ENCODE results near the gene DIPK1B.
"Not testable (repeated sequence)": the region's sequence is repeated elsewhere in the genome, so short reads cannot be mapped to it uniquely, and the experiment has no call there.

The DIPK1B gene

DNA sequence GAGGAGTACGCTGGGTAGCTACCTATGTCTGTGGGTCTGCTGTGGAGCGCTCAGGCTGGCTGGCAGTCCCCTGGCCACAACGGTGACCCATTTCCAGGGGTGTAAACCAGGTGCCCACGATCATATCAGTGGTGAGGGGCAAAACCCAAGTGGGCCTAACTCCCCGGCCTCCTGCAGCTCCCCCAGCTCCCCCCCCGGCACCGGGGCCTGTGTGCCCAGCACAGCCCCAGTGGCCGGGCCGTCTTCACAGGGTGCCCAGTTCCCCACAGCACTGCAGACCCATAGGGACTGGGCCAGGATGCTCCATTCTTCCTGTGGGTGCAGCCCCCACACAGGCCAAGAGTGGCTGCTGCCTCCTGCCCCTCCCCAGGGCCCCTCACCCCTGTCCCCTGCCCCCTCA, 46.6 kb downstream of the DIPK1B start:
- no peak for DNase-seq
- in situ Hi-C loops (cut with MboI; ENCODE audit: low pct_unique_long_range_greater_than_20kb, low sequenced_read_pairs): no loop called here

DNA sequence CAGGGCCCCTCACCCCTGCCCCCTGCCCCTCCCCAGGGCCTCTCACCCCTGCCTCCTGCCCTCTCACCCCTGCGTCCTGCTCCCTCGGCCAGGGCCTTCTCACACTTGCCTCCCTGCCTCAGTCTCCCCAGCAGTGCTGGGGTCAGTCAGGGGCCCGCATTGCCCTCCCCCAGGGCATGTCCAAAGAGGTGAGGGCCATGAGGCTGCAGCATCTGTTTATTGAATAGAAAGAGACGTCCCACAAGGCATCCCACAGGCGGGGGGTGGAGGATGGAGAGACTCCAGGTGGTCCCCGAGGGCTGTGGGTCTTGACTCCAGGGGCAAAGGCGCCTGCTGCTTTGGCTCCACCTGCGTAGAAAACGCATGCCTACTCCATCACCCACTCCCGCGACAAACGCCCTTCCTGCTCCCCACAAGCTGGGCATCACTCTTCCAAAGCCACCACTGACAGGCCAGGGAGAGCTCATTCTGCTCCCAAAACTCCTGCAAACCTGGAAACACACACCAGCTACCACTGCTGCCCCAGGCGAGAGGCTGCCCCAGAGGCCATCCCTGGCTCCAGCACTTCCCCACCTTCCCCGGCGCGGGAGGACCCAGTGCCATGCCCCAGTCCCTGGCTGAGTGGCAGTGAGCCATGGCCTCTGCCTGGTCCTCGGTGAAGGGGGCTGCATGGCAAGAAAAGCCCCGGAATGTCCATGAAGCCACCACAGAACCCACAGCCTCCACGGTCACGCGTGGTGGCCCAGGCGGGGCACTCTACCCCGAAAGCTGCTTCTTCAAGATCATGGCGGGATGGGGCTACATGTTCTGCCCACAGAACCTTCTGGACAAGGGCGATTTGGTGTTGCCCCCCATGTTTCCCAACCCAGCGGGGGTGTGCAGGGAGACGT, 47.3 kb downstream of the DIPK1B start:
- in situ Hi-C loops (cut with MboI; ENCODE audit: low pct_unique_long_range_greater_than_20kb, low sequenced_read_pairs): no loop called here
- DNase-seq: no peak

DNA sequence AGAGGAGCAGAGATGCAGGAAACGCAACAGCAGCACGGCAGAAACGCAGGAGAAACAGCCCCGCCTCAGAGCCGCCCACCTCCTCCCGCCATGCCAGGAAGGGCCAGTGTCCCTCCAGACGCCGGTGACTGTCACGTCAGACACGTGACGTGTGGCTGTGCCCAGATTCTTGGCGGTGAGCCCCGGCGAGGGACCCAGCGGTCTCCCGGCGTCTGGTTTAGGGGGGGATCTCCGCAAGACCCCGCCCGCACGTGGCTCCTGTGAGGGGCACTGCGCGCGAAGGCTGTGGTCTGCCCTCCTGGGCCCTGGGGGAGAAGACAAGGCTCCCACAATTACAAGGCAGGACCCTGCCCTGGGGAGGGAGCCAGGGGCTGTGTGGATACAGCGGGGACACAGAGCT, 48.1 kb downstream of the DIPK1B start:
- no peak for DNase-seq
- in situ Hi-C loops (cut with MboI; ENCODE audit: low pct_unique_long_range_greater_than_20kb, low sequenced_read_pairs): no loop called here

DNA sequence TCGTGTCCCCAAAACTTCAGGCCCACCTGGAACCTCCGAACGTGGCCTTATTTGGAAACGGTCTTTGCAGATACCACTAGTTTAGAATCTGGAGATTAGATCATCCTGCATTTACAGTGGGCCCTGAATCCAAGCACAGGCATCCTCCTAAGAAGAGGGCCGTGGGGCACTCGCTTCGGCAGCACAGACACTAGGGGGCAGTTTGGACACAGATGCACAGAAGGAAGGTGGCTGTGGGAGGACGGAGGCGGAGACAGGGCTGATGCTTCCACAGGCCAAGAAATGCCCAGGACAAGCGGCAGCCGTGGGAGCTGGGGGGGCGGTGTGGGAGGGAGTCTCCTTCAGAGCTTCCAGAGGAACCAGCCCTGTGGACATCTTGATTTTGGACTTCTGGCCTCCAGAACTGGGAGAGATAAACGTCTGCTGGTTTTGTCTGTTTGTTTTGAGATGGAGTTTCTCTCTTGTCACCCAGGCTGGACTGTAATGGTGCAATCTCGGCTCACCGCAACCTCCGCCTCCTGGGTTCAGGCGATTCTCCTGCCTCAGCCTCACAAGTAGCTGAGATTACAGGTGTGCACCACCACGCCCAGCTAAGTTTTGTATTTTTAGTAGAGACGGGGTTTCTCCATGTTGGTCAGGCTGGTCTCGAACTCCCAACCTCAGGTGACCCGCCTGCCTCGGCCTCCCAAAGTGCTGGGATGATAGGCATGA, 48.6 kb downstream of the DIPK1B start:
- in situ Hi-C loops (cut with MboI; ENCODE audit: low pct_unique_long_range_greater_than_20kb, low sequenced_read_pairs): not testable (repeated sequence)

DNA sequence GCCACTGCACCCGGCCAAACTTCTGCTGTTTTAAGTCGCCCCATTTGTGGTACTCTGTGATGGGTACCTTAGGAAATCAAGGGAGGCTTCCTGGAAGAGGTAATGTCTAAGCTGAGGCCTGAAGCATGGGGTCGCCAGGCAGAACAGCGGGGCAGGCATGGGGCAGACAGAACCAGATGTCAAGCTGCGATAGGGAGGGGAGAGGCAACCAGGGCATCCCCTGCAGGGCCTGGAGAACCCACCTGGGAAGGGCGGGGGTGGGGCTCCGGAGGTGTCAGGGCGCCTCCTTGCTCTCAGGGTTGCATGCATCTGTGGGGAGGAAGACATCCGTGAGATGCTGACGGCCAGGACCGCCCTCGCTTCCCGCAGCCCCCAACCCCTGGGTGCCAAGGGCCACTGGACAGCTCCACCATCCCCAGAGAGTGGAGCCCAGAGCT, 49.2 kb downstream of the DIPK1B start:
- in situ Hi-C loops (cut with MboI; ENCODE audit: low pct_unique_long_range_greater_than_20kb, low sequenced_read_pairs): no loop called here
- no peak for DNase-seq

More for the DNA sequence above, 48.6 kb downstream of the DIPK1B start:
- peak; percentile 70 for DNase-seq

DNA sequence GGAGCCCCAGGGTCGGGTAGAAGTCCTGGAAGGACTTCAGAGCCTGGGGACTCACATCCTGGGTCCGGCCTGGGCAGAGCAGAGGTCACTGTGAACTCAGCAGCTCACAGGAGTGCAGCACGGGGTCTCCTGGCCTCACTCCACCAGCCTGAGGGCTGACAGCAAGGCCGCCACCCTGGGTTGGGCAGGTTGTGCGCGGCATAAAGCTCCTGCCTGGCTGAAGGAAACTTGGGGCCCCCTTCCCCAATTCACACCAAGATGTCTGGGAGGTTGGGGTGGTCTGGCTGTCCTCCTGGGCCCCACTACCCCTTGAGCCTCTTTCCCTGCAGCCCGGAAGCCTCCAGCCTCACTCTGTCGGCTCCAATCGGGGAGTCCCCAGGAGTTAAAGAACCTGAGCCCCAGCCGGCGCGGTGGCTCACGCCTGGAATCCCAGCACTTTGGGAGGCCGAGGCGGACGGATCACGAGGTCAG, 49.9 kb downstream of the DIPK1B start:
- no peak for DNase-seq
- in situ Hi-C loops (cut with MboI; ENCODE audit: low pct_unique_long_range_greater_than_20kb, low sequenced_read_pairs): no loop called here

DNA sequence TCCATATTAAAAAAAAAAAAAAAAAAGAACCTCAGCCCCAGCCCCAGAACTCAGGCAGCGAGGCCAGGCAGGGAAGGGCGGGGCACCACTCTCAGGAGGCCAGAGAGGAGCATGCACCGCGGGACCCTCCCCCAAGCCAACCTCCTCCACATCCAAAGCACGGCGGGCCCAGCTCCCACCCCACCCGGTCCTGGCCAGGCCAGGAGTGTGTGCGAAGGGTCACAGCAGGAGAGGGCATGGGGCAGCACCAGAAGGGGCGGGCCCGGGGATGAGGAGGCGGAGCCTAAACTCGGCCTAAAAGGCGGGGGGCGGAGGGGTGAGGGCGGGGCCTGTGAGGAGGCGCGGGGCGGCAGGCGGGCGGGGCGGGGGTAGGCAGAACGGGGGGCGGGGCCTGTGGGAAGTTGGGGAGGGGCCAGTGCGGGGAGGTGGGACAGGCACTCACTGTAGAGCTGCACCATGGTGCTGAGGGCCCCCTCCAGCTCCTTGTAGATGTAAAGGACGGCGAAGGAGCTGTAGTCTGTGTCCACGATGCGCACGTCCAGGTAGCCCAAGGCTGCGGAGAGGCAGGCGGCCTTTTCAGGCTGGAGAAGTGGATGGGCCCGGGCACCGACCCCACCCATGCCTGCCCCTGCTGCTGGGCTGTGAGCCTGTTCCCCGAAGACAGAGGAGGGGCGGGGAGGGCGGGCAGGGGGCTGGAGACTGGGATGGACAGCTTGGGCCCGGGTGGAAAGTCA, 50.7 kb downstream of the DIPK1B start:
- peak; percentile 49 for DNase-seq
- in situ Hi-C loops (cut with MboI; ENCODE audit: low pct_unique_long_range_greater_than_20kb, low sequenced_read_pairs): no loop called here

DNA sequence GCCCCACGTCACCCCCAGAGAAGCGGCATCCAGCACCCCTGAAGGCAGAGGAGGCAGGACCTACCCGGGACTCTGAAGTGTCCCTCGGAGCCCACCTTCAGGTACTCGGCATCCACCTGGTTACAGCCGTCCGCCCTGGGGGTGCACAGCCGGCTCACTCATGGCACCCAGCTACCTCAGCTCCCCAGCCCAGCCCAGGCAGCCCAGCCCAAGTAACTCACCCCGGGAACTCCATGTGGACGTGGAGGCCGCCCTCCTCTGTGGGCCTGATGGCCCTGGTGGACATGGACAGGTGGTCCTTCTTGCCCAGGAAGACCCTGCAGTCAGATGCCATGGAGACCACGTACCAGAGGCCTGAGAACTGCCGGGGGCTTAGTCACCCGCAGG, 51.3 kb downstream of the DIPK1B start:
- in situ Hi-C loops (cut with MboI; ENCODE audit: low pct_unique_long_range_greater_than_20kb, low sequenced_read_pairs): no loop called here
- DNase-seq: no peak

DNA sequence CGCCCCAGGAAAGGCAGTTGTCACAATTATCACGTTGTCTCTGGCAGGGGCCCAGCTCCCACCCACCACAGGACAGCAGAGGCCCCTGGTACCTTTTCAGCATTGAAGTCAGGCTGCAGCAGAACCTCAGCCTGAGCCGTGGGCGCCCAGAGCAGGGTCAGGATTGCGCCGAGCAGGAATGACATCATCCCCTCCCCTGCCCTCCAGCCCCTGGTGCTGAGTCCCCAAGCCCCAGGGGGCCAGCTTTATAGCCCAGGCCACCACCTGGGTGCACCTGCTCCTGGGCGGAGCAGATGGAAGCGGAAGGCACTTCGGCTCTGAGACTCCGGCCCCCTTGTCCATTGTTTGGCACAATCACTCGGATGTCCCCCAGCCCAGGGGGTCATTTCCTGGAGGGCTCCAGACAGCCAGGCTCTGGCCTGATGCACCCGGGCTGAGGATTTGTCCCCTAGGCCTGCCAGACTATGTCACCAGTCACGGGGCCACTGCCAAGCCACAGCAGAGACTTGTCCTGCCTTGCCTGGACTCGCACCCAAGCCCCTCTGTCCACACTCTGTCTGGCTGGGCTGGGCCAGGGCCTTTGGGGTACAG, 52.0 kb downstream of the DIPK1B start, which contains the start of gene LCN15:
Gene LCN15 (minus strand): TSS at position 218 of the 591 bp plus-strand sequence. CDS start 30 bp downstream, at position 188.
- in situ Hi-C loops (cut with MboI; ENCODE audit: low pct_unique_long_range_greater_than_20kb, low sequenced_read_pairs): no loop called here
- DNase-seq: no peak

DNA sequence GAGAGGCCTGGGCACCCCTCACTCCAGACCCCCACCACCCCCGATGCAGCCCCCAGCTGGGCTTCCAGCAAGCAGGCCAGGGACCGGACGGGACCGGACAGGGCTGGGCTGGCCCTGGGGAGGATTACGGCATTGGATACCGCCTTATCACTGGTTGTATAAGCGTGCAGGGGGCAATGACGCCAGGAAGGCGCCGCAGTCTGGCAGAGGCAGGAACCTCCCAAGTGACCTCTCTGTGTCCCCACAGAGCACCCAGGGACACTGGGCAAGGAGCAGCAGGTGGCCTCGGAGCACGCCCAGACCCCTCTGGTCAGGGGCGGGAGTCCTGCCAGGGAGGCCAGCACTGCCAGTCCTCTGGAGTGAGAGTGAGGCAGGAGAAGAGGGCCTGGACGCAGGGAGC, 52.7 kb downstream of the DIPK1B start:
- DNase-seq: no peak
- in situ Hi-C loops (cut with MboI; ENCODE audit: low pct_unique_long_range_greater_than_20kb, low sequenced_read_pairs): no loop called here

DNA sequence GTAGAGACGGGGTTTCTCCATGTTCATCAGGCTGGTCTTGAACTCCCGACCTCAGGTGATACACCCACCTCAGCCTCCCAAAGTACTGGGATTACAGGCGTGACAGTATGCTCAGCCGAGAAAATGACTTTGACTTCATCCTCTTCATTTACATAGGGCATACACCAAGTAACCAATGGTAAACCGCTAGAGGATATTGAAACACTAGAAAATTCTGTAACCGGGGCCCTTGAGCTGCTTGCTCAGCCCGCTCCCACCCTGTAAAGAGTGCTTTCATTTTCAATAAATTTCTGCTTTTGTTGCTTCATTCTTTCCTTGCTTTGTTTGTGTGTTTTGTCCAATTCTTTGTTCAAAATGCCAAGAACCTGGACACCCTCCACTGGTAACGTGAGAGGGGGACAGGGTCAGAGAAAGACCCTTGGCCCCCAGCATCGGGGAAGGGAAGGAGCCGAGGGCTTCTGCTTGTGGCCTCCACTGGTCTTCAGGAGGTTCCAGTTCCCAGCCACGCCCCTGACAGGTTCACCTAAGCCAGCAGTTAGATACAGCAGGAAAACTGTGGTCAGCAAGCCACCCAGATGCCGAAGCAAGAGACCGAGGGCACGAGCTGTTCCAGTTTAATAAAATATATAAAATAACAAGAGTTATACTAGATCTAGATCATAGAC, 53.5 kb downstream of the DIPK1B start:
- in situ Hi-C loops (cut with MboI; ENCODE audit: low pct_unique_long_range_greater_than_20kb, low sequenced_read_pairs); DNase-seq: not testable (repeated sequence)

DNA sequence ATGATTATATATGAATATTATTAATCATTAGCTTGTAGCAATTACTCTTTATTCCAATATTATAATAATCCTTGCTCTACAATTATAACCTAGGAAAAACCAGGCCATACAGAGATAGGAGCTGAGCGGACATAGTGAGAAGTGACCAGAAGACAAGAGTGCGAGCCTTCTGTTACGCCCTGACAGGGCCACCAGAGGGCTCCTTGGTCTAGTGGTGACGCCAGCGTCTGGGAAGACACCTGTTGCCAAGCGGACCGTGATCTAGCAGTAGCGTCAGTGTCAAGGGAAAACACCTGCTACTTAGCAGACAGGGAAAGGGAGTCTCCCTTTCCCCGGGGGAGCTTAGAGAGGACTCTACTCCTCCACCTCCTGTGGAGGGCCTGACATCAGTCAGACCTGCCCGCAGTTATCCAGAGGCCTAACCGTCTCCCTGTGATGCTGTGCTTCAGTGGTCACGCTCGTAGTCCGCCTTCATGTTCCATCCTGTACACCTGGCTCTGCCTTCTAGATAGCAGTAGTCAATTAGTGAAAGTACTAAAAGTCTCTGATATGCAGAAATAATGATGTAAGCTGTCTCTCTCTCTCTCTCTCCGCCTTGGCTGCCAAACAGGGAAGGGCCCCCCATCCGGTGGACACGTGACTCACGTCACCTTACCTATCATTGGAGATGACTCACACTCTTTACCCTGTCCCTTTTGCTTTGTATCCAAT, 54.2 kb downstream of the DIPK1B start:
- in situ Hi-C loops (cut with MboI; ENCODE audit: low pct_unique_long_range_greater_than_20kb, low sequenced_read_pairs): not testable (repeated sequence)
- DNase-seq: peak; percentile 55

DNA sequence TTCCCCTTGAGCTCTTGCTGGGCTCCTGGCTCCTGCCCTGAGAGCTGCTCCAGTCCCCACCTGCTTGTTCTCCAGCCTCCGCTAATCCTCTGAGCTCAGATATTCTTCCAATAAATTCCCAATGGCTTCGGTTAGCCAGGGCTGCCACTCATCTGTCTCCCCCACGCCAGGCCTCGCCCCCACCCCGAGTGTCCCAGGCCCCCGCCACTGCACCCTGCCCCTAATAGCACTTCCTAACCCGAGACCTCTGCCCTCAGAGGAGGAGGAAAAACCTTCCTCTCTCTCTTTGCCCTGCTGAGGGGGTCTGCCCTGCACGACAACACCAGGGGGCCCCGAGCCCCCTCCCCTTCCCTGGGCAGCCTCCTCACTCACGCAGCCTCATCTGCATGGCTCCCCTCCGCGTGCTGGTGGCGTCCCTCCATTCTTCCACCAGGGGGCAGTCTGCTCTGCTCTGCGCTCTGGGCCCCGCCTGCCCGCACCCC, 57.4 kb downstream of the DIPK1B start:
- in situ Hi-C loops (cut with MboI; ENCODE audit: low pct_unique_long_range_greater_than_20kb, low sequenced_read_pairs): no loop called here
- DNase-seq: peak; percentile 55

DNA sequence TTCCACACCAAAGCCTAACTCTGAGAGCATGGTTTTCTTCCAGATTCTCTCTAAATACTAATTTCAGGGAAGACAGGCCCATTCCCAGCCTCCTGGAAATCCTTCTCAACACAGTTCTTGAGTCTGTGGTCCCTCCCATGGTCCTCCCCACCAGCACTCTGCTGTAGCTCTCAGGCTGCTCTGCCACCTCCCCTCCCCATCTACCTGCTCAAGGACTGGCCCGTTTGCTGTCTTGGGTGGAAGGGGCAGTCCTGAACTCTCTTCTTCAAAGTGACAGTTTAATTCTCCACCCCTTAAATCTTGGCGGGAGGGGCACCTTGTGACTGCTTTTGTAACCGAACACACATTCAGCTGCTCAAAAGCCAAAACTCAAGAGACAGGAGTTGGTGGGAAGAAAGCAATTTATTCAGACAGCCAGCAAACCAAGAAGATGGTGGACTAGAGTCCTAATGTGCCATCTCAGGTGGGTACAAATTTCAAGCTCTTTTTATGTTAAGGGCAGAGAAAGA, 59.6 kb downstream of the DIPK1B start:
- in situ Hi-C loops (cut with MboI; ENCODE audit: low pct_unique_long_range_greater_than_20kb, low sequenced_read_pairs): no loop called here
- no peak for DNase-seq

DNA sequence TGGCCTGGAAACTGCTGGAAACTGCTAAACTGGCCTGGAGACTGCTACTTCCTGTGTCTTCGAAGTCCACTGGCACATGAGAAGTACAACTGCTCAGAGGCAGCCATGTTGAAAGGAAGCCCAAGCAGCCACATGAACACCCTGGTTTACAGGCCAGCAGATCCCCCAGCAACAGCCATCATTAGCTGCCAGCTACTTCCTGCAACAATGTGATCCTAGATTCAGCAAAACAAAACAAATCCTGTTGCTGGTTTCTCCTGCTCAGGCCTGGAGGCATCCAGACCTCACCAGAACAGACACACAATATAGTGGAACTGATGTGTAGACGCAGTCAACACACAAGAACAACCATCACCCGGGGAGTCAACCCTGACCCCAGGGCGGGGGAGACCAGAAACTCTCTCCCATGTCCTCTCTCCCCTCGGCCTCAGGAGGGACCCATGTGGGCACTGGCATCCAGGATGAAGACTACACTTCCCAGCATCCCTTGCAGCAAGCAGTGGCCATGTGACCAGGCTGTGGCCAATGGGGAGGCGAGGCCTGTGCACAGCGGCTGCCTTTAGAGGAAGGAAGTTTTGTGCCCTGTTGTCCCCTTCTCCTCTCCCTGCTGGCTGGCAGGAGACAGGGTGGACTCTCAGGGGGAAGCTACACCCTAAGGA, 61.1 kb downstream of the DIPK1B start:
- in situ Hi-C loops (cut with MboI; ENCODE audit: low pct_unique_long_range_greater_than_20kb, low sequenced_read_pairs): no loop called here
- peak; percentile 83 for DNase-seq

Measured in KBM-7 (cell line).